HCT116 (cell line): ENCODE measurements around the gene TENT4A. TPM values are rescaled to one million over a fixed set of nuclear protein-coding genes. Genes with fewer than 3 reads are reported as not detected.
A peak's percentile ranks its signal among the peaks of the same experiment; 100 is the strongest.

Source experiments
- ATAC-seq: fragments of 200-7000 bp; cut with Tn5 transposase; 2 replicates; pipeline ENCODE4 v1.9.1; 2020; ENCODE audit warnings: mild to moderate bottlenecking, moderate library complexity
- BruUV-seq: library from RNA; stranded (reverse); fragments of 400-500 nt; replicated peaks from 2 replicates; lab custom pipeline; 2021; lab: Mats Ljungman, UMichigan
- CTCF ChIA-PET: fragments of 300-600 bp; sonication (Branson Sonifier 250); formaldehyde crosslinking; loops from one replicate; lab custom pipeline; 2021; ENCODE audit warnings: antibody characterized with exemption; lab: Charles Lee
- POLR2A ChIA-PET: fragments of 300-600, 350-600 bp; sonication (Branson Sonifier 250); formaldehyde crosslinking; loops from one replicate; lab custom pipeline; 2021; ENCODE audit warnings: antibody characterized with exemption; lab: Charles Lee
- RAD21 ChIA-PET, 2 experiments: fragments of 300-600 bp; sonication (Branson Sonifier 250); formaldehyde crosslinking; loops; one replicate each; lab custom pipeline; 2023; ENCODE audit warnings: low total read pairs in 2 of 2; ENCODE audit not compliant: uncharacterized antibody in 2 of 2, unreplicated experiment in 2 of 2, low non-redundant PET in 1 of 2; lab: Charles Lee
- DNase-seq: peaks from one replicate; pipeline ENCODE4 v3.0.0-alpha.2; 2010; ENCODE audit warnings: low read depth, low spot score
- H2AFZ ChIP-seq: fragments of 200-600 bp; shearing (Covaris generic), sonication (generic); 2 replicates; pipeline ENCODE4 v1.6.1; 2017; ENCODE audit warnings: low read depth, mixed run types, mixed read lengths, antibody characterized with exemption, low read length; ENCODE audit not compliant: poor library complexity, severe bottlenecking
- H3K27ac ChIP-seq: 2 replicates; pipeline ENCODE4 v1.5.1; 2012; ENCODE audit warnings: low read depth, low read length
- H3K27me3 ChIP-seq: fragments of 200-600 bp; sonication (generic); 2 replicates; pipeline ENCODE4 v1.6.1; 2016; ENCODE audit warnings: mixed run types, low read length, mixed read lengths; ENCODE audit not compliant: insufficient read depth
- H3K36me3 ChIP-seq, 2 experiments: fragments of 200-500 bp in 1 of 2; fragments of 200-600 bp in 1 of 2; sonication (Bioruptor generic) in 1 of 2; sonication (generic) in 1 of 2; 2 replicates each; pipeline versions ENCODE4 v1.5.1 to v1.6.1; 2014 to 2016; ENCODE audit warnings: low read length in 2 of 2, inconsistent platforms in 1 of 2, mixed read lengths in 1 of 2, mixed run types in 1 of 2; ENCODE audit not compliant: insufficient read depth in 2 of 2, control insufficient read depth in 1 of 2
- H3K4me1 ChIP-seq, 2 experiments: fragments of 200-600 bp in 1 of 2; sonication (generic) in 1 of 2; 2 replicates each; pipeline versions ENCODE4 v1.5.1 to v1.6.1; 2012 to 2017; ENCODE audit warnings: low read length in 2 of 2, inconsistent platforms in 1 of 2, mild to moderate bottlenecking in 1 of 2, mixed read lengths in 1 of 2, mixed run types in 1 of 2, moderate library complexity in 1 of 2; ENCODE audit not compliant: insufficient read depth in 2 of 2, control insufficient read depth in 1 of 2
- H3K4me2 ChIP-seq: fragments of 200-600 bp; sonication (generic); 2 replicates; pipeline ENCODE4 v1.6.1; 2017; ENCODE audit warnings: mixed run types, low read length, mixed read lengths
- H3K4me3 ChIP-seq, 2 experiments: fragments of 200-600 bp in 1 of 2; sonication (generic) in 1 of 2; replicated peaks in 1 of 2; 2 replicates each; pipeline ENCODE4 v1.5.1; 2011 to 2016; ENCODE audit warnings: low read length in 2 of 2, control low read depth in 1 of 2, low read depth in 1 of 2, mild to moderate bottlenecking in 1 of 2, mixed read lengths in 1 of 2, mixed run types in 1 of 2
- H3K79me2 ChIP-seq: fragments of 200-600 bp; sonication (generic); 2 replicates; pipeline ENCODE4 v1.6.1; 2017; ENCODE audit warnings: mild to moderate bottlenecking, mixed run types, low read length, moderate library complexity, mixed read lengths; ENCODE audit not compliant: insufficient read depth
- H3K9ac ChIP-seq: fragments of 200-600 bp; sonication (generic); 2 replicates; pipeline ENCODE4 v1.6.1; 2016; ENCODE audit warnings: low read length, mixed read lengths
- H3K9me2 ChIP-seq: fragments of 200-600 bp; sonication (generic), shearing (Covaris generic); 2 replicates; pipeline ENCODE4 v1.6.1; 2017; ENCODE audit warnings: mixed run types, mild to moderate bottlenecking, moderate library complexity; ENCODE audit not compliant: insufficient read depth
- H3K9me3 ChIP-seq, 2 experiments: fragments of 200-500 bp in 1 of 2; fragments of 200-600 bp in 1 of 2; sonication (Bioruptor generic) in 1 of 2; sonication (generic) in 1 of 2; 2 replicates each; pipeline ENCODE4 v1.6.1; 2014 to 2017; ENCODE audit warnings: low read length in 2 of 2, mixed read lengths in 2 of 2, inconsistent platforms in 1 of 2, low read depth in 1 of 2, mild to moderate bottlenecking in 1 of 2, mixed run types in 1 of 2, moderate library complexity in 1 of 2; ENCODE audit not compliant: control insufficient read depth in 1 of 2, insufficient read depth in 1 of 2
- H4K20me1 ChIP-seq: fragments of 200-600 bp; sonication (generic), shearing (Covaris generic); 2 replicates; pipeline ENCODE4 v1.6.1; 2017; ENCODE audit warnings: mixed run types, mild to moderate bottlenecking, moderate library complexity; ENCODE audit not compliant: insufficient read depth
- CEBPB ChIP-seq: IDR thresholded peaks from 2 replicates; pipeline ENCODE4 v1.6.1; 2012; ENCODE audit warnings: low read depth
- CTCF ChIP-seq, 3 experiments: fragments of 200-600 bp in 1 of 3; sonication (generic) in 1 of 3; IDR thresholded peaks in 2 of 3; conservative IDR thresholded peaks in 1 of 3; 2 replicates each; pipeline ENCODE4 v1.5.1; 2012 to 2017; ENCODE audit warnings: low read depth in 2 of 3, low read length in 2 of 3, antibody characterized with exemption in 1 of 3, borderline replicate concordance in 1 of 3, control low read depth in 1 of 3, mild to moderate bottlenecking in 1 of 3, mixed read lengths in 1 of 3, mixed run types in 1 of 3, moderate library complexity in 1 of 3; ENCODE audit not compliant: insufficient read depth in 1 of 3
- POLR2AphosphoS5 ChIP-seq: IDR thresholded peaks from 2 replicates; pipeline ENCODE4 v1.6.1; 2011; ENCODE audit warnings: mild to moderate bottlenecking, low read depth, low read length, moderate library complexity
- RAD21 ChIP-seq: IDR thresholded peaks from 2 replicates; pipeline ENCODE4 v1.6.1; 2012; ENCODE audit warnings: low read depth, mild to moderate bottlenecking
- SIN3A ChIP-seq: IDR thresholded peaks from 2 replicates; pipeline ENCODE4 v1.6.1; 2012; ENCODE audit warnings: low read depth
- SRF ChIP-seq: IDR thresholded peaks from 2 replicates; pipeline ENCODE4 v1.6.1; 2012; ENCODE audit warnings: low read depth
- TCF7L2 ChIP-seq: IDR thresholded peaks from 2 replicates; pipeline ENCODE4 v1.7.0; 2011; ENCODE audit warnings: borderline replicate concordance, inconsistent platforms; ENCODE audit not compliant: insufficient read depth, insufficient read length; ENCODE audit errors: extremely low read depth
- ZBTB33 ChIP-seq: IDR thresholded peaks from 2 replicates; pipeline ENCODE4 v1.6.1; 2011; ENCODE audit warnings: mild to moderate bottlenecking, low read length, moderate library complexity; ENCODE audit not compliant: insufficient replicate concordance; ENCODE audit errors: extremely low read depth
- ZNF274 ChIP-seq: fragments of 200-500 bp; sonication (Bioruptor generic); IDR thresholded peaks from 2 replicates; pipeline ENCODE4 v1.6.1; 2014; ENCODE audit warnings: mild to moderate bottlenecking, low read depth, low read length, inconsistent platforms
- intact Hi-C: fragments of 100-400 bp; cut with micrococcal nuclease; formaldehyde crosslinking; loops from 2 replicates; pipeline ENCODE4 v1.10.0; 2022
- total RNA-seq: library from RNA; stranded (reverse); gene quantifications from one replicate; pipeline ENCODE4 v1.2.1, GENCODE V29; 2021; ENCODE audit not compliant: unreplicated experiment

Gene TENT4A
- total RNA-seq, 1 experiment from 2014 or later = 39.8 TPM

- CTCF ChIA-PET = no interaction called here
- peak overlapping the region; percentile 48 for H2AFZ ChIP-seq
- H4K20me1 ChIP-seq = peaks cover 12% of the 10 kb centered on the region
- intact Hi-C loops = loop anchor here (1.0 kb wide), 1 partner anchor 79 kb away; the partner anchor contains the start of genes NSUN2 and SRD5A1
- no peaks in the 10 kb centered on the region for H3K9me2 ChIP-seq
- no peaks in the 10 kb centered on the region for H3K9me3 ChIP-seq
- POLR2A ChIA-PET = interaction anchor here (1.4 kb wide), 1 partner anchor 79 kb away, joined by 4 read pairs; the partner anchor contains the start of genes NSUN2 and SRD5A1
- H3K27ac ChIP-seq = peak overlapping the region; percentile 98
- peaks cover 0 to 17% of the 10 kb centered on the region in 2 experiments; a peak in 1 of 4 replicates for H3K36me3 ChIP-seq
- RAD21 ChIA-PET = no interaction called here
- peaks cover 15 to 29% of the 10 kb centered on the region in 2 experiments for H3K4me1 ChIP-seq
- H3K4me3 ChIP-seq = peak overlapping the region; percentile 59 to 75
- peaks cover 29% of the 10 kb centered on the region for H3K79me2 ChIP-seq
- no peaks in the 10 kb centered on the region for H3K27me3 ChIP-seq
- DNase-seq (no peak), ATAC-seq (peak; percentile 41)
- no peak for TF ChIP-seq CEBPB
- TF ChIP-seq SIN3A = peak; percentile 80; the same call in 1 of the 2 replicates
- peak; percentile 14 for TF ChIP-seq ZBTB33
- no peak; the same call in 1 of the 2 replicates for TF ChIP-seq SRF
- TF ChIP-seq ZNF274 = no peak
- peak in 2 of 3 experiments; percentile 5 to 27; a peak in 3 of 6 replicates for TF ChIP-seq CTCF (IDR thresholded peaks at IDR 0.05 in 2 of 3, conservative IDR thresholded peaks at IDR 0.05 in 1 of 3; ENCODE audit: borderline replicate concordance in 1 of 3, insufficient read depth in 1 of 3, low read depth in 2 of 3, low read length in 2 of 3)
- no peak for TF ChIP-seq TCF7L2
- 0 out of 2 replicates have a peak, but pooled peaks have one; percentile 1 for TF ChIP-seq RAD21
- no peak for TF ChIP-seq POLR2AphosphoS5
- H3K4me2 ChIP-seq = peak overlapping the region; percentile 92
- H3K9ac ChIP-seq = peak overlapping the region; percentile 96
- BruUV-seq = TSS peak; percentile 92
Measured at GRCh38 chr5:6712142-6712576, 1.1 kb upstream of the TENT4A start.
